Astrocyte (in vitro differentiated cells and primary cell): ENCODE data around the gene NCDN. TPM values are rescaled to one million over a fixed set of nuclear protein-coding genes. Genes with fewer than 3 reads are reported as not detected.
A peak's percentile ranks its signal among the peaks of the same experiment; 100 is the strongest.

Source experiments
- DNase-seq: peaks from one replicate; pipeline ENCODE4 v3.0.0-alpha.2; 2010; ENCODE audit warnings: low read depth
- FAIRE-seq: peaks from 2 replicates; lab custom pipeline; 2011; peaks lifted over from hg19 to GRCh38; lab: Jason Lieb, UNC
- H2AFZ ChIP-seq: 2 replicates; pipeline ENCODE4 v1.6.0; 2012; ENCODE audit warnings: low read depth, low read length, inconsistent platforms
- H3K27ac ChIP-seq: 2 replicates; pipeline ENCODE4 v1.5.1; 2011; ENCODE audit warnings: low read depth, low read length, inconsistent platforms
- H3K27me3 ChIP-seq: 2 replicates; pipeline ENCODE4 v1.6.0; 2011; ENCODE audit warnings: low read length, inconsistent platforms; ENCODE audit not compliant: insufficient read depth
- H3K36me3 ChIP-seq: 2 replicates; pipeline ENCODE4 v1.5.1; 2011; ENCODE audit warnings: low read length, inconsistent platforms; ENCODE audit not compliant: insufficient read depth
- H3K4me1 ChIP-seq: 2 replicates; pipeline ENCODE4 v1.5.1; 2011; ENCODE audit warnings: low read length, inconsistent platforms; ENCODE audit not compliant: insufficient read depth
- H3K4me2 ChIP-seq: 2 replicates; pipeline ENCODE4 v1.6.0; 2012; ENCODE audit warnings: low read length, inconsistent platforms
- H3K4me3 ChIP-seq: 2 replicates; pipeline ENCODE4 v1.5.1; 2011; ENCODE audit warnings: low read depth, mild to moderate bottlenecking, low read length, inconsistent platforms; ENCODE audit not compliant: insufficient read depth
- H3K79me2 ChIP-seq: 2 replicates; pipeline ENCODE4 v1.6.0; 2012; ENCODE audit warnings: mild to moderate bottlenecking, low read length, inconsistent platforms; ENCODE audit not compliant: insufficient read depth
- H3K9ac ChIP-seq: 2 replicates; pipeline ENCODE4 v1.6.0; 2012; ENCODE audit warnings: mild to moderate bottlenecking, low read length, inconsistent platforms
- H3K9me3 ChIP-seq: 2 replicates; pipeline ENCODE4 v1.5.1; 2012; ENCODE audit warnings: low read depth, mild to moderate bottlenecking, low read length, inconsistent platforms; ENCODE audit not compliant: insufficient read depth
- H4K20me1 ChIP-seq: 2 replicates; pipeline ENCODE4 v1.6.0; 2012; ENCODE audit warnings: low read length, inconsistent platforms; ENCODE audit not compliant: insufficient read depth
- H3K27ac Mint-ChIP-seq: one replicate; pipeline ENCODE4 v1.8.0; 2021; ENCODE audit warnings: mild to moderate bottlenecking, mixed read lengths; ENCODE audit not compliant: unreplicated experiment
- H3K27me3 Mint-ChIP-seq: one replicate; pipeline ENCODE4 v1.8.0; 2021; ENCODE audit warnings: low read depth, mixed read lengths; ENCODE audit not compliant: unreplicated experiment
- H3K36me3 Mint-ChIP-seq: one replicate; pipeline ENCODE4 v1.8.0; 2021; ENCODE audit warnings: low read depth, mixed read lengths; ENCODE audit not compliant: unreplicated experiment
- H3K4me1 Mint-ChIP-seq: one replicate; pipeline ENCODE4 v1.8.0; 2021; ENCODE audit warnings: low read depth, mixed read lengths; ENCODE audit not compliant: unreplicated experiment
- H3K4me3 Mint-ChIP-seq: one replicate; pipeline ENCODE4 v1.8.0; 2021; ENCODE audit warnings: mild to moderate bottlenecking, moderate library complexity, mixed read lengths; ENCODE audit not compliant: unreplicated experiment
- H3K9me3 Mint-ChIP-seq: one replicate; pipeline ENCODE4 v1.8.0; 2021; ENCODE audit warnings: mild to moderate bottlenecking, mixed read lengths; ENCODE audit not compliant: unreplicated experiment
- EZH2 ChIP-seq: IDR thresholded peaks from 2 replicates; pipeline ENCODE4 v1.6.1; 2012; ENCODE audit warnings: mild to moderate bottlenecking, low read length, inconsistent platforms; ENCODE audit not compliant: insufficient read depth
- total RNA-seq: library from RNA; stranded (reverse); gene quantifications from 2 replicates; pipeline ENCODE4 v1.2.1, GENCODE V29; 2021
- TF ChIP-seq, protein P1 (sequence below): IDR thresholded peaks from 2 replicates; pipeline ENCODE4 v1.5.1; 2011; ENCODE audit warnings: low read depth, mild to moderate bottlenecking, inconsistent platforms, low read length, moderate library complexity; ENCODE audit not compliant: insufficient read depth

The NCDN gene
- total RNA-seq, 1 donor from 2014 or later: 42.1 TPM

DNA sequence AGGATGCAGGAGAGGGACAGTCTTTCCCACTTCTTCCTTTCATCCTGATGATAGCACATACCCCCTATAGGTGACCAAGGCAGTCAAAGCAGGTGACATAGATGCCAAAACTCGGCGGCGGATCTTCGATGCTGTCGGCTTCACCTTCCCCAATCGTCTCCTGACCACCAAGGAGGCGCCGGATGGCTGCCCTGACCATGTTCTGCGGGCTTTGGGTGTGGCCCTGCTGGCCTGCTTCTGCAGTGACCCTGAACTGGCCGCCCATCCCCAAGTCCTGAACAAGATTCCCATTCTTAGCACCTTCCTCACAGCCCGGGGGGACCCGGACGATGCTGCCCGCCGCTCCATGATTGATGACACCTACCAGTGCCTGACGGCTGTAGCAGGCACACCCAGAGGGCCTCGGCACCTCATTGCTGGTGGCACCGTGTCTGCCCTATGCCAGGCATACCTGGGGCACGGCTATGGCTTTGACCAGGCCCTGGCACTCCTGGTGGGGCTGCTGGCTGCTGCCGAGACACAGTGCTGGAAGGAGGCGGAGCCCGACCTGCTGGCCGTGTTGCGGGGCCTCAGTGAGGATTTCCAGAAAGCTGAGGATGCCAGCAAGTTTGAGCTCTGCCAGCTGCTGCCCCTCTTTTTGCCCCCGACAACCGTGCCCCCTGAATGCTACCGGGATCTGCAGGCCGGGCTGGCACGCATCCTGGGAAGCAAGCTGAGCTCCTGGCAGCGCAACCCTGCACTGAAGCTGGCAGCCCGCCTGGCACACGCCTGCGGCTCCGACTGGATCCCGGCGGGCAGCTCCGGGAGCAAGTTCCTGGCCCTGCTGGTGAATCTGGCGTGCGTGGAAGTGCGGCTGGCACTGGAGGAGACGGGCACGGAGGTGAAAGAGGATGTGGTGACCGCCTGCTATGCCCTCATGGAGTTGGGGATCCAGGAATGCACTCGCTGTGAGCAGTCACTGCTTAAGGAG, 2.9 kb downstream of the NCDN start:
- Histone ChIP-seq H3K27me3 (no peaks in the 10 kb centered on the region), H4K20me1 (peaks cover 80% of the 10 kb centered on the region), H3K4me1 (peaks cover 27% of the 10 kb centered on the region), H3K4me2 (peak overlapping the region; percentile 63), H3K79me2 (peaks cover 54% of the 10 kb centered on the region), H3K9me3 (no peaks in the 10 kb centered on the region), H3K27ac (no peak overlapping the region), H3K4me3 (no peak overlapping the region), H3K9ac (peak overlapping the region; percentile 10), H3K36me3 (peaks cover 8% of the 10 kb centered on the region), H2AFZ (no peak overlapping the region)
- FAIRE-seq (no peak), DNase-seq (no peak)
- Mint-ChIP-seq H3K36me3 (peaks cover 9% of the 10 kb centered on the region), H3K4me1 (peaks cover 15% of the 10 kb centered on the region), H3K9me3 (no peaks in the 10 kb centered on the region), H3K27ac (peak overlapping the region; percentile 66), H3K27me3 (no peaks in the 10 kb centered on the region), H3K4me3 (no peak overlapping the region)
- TF ChIP-seq, protein P1, sequence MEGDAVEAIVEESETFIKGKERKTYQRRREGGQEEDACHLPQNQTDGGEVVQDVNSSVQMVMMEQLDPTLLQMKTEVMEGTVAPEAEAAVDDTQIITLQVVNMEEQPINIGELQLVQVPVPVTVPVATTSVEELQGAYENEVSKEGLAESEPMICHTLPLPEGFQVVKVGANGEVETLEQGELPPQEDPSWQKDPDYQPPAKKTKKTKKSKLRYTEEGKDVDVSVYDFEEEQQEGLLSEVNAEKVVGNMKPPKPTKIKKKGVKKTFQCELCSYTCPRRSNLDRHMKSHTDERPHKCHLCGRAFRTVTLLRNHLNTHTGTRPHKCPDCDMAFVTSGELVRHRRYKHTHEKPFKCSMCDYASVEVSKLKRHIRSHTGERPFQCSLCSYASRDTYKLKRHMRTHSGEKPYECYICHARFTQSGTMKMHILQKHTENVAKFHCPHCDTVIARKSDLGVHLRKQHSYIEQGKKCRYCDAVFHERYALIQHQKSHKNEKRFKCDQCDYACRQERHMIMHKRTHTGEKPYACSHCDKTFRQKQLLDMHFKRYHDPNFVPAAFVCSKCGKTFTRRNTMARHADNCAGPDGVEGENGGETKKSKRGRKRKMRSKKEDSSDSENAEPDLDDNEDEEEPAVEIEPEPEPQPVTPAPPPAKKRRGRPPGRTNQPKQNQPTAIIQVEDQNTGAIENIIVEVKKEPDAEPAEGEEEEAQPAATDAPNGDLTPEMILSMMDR: no peak
- no peak for TF ChIP-seq EZH2

DNA sequence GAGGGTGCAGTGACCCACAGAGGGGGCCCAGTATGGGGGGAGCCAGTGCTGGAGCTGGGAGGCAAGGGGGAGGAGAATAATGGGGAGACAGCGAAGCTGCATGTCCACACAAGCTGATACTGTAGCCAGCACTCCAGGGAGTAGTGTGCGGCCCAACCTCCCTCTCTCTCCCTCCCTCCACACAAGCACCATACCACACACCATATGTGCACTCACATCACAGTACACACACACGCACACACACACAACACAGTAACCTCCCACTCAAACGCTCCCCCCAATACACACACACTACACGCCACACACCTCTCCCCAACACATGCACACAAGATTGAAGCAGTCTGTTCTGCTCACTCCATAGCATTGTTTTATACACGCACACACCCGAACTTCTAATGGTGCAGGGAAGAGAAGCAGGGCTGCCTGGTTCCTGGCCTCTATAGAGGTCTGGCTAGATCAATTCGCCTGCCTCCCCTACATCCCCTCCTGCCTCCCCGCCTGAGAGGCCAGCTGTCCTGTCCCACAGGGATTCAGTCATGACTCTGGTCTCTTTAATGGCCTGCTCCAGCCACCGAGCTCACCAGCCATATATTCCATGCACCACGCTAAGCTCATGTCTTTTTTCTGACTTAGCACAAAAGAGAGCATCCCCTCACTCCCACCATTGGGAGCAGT, 3.8 kb downstream of the NCDN start:
- Mint-ChIP-seq H3K27ac (no peak overlapping the region), H3K4me3 (peak overlapping the region; percentile 28)
- no peak overlapping the region for H2AFZ ChIP-seq

More for the DNA sequence above, 3.8 kb downstream of the NCDN start:
- H4K20me1 ChIP-seq: peaks cover 79% of the 10 kb centered on the region
- peaks cover 8% of the 10 kb centered on the region for H3K36me3 ChIP-seq
- H3K4me2 ChIP-seq: peak overlapping the region; percentile 63
- peaks cover 52% of the 10 kb centered on the region for H3K79me2 ChIP-seq
- H3K27ac ChIP-seq: no peak overlapping the region
- Mint-ChIP-seq H3K36me3 (peaks cover 10% of the 10 kb centered on the region), H3K4me1 (peaks cover 8% of the 10 kb centered on the region), H3K27me3 (no peaks in the 10 kb centered on the region), H3K9me3 (no peaks in the 10 kb centered on the region)
- peaks cover 18% of the 10 kb centered on the region for H3K4me1 ChIP-seq
- no peak for FAIRE-seq
- H3K9ac ChIP-seq: peak overlapping the region; percentile 10
- H3K27me3 ChIP-seq: no peaks in the 10 kb centered on the region
- H3K4me3 ChIP-seq: no peak overlapping the region
- no peak for DNase-seq
- H3K9me3 ChIP-seq: no peaks in the 10 kb centered on the region
- TF ChIP-seq, protein P1: no peak
- no peak for TF ChIP-seq EZH2
